ENCODE results near the gene PRDM16.

The PRDM16 gene

DNA sequence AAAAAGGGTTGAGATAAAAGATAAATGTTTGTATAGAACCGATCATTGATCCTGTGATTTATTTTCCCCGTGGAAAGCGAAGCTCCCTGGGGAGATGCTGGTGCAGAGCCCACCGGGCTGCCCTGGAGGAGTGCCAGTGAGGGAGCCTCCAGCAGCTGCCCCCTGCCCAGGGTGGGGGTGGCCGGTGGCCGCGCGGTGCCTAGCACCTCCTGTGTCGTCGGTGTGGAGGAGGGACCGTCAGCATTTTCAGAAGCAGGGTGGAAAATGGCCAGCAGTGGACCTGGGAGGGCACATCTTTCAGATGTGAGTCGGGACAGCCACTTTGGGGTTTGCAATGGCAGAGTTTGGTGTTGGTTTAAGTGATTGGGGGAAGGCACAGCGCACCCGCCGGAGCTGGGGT lies 164.0 kb downstream of the PRDM16 start:
- Histone ChIP-seq H3K4me3 (ENCODE audit: low read depth in 1 of 2, low read length in 2 of 2) (no peak overlapping the region), H2AFZ (ENCODE audit: low read depth, low read length) (no peak overlapping the region), H3K9ac (ENCODE audit: low read depth, low read length) (no peak overlapping the region), H3K4me2 (ENCODE audit: insufficient read depth, low read length) (no peak overlapping the region), H3K4me1 (ENCODE audit: insufficient read depth, low read length) (no peaks in the 10 kb centered on the region), H3K36me3 (ENCODE audit: insufficient read depth, low read length) (no peaks in the 10 kb centered on the region), H4K20me1 (ENCODE audit: insufficient read depth, low read length) (peaks cover 4% of the 10 kb centered on the region; the same call in 1 of the 2 replicates), H3K9me3 (ENCODE audit: insufficient read depth, low read length, severe bottlenecking) (no peaks in the 10 kb centered on the region), H3K79me2 (ENCODE audit: insufficient read depth, low read length) (no peaks in the 10 kb centered on the region), H3K27ac (ENCODE audit: low read length) (no peak overlapping the region), H3K27me3 (ENCODE audit: insufficient read depth, low read length, poor library complexity) (no peaks in the 10 kb centered on the region)
- ATAC-seq (ENCODE audit: insufficient read depth, low read depth) (no peak), DNase-seq (no peak)
- TF ChIP-seq EZH2 (IDR thresholded peaks at IDR 0.05; ENCODE audit: borderline replicate concordance, low read depth, low read length, severe bottlenecking): no peak
- TF ChIP-seq CTCF (IDR thresholded peaks at IDR 0.05; ENCODE audit: borderline replicate concordance, extremely low read depth, low read length, poor library complexity, severe bottlenecking): no peak

DNA sequence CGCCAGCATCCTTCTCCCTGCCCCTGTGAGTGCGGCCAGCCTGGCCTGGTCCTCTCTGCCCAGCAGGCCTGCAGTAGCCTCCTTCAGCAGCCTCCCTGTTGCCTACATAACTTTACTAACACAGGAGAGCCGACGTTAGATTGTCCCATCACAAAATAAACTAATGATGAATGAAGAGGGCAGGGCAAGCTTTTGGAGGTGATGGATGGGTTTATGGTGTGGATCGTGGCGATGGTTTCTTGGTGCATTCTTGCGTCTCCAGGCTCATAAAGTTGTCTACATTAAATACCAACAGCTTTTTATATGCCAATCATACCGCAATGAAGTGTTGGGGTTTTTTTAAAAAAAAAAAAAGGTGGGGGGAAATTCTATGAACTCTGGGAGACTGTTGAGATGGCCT lies 164.5 kb downstream of the PRDM16 start:
- DNase-seq (no peak), ATAC-seq (ENCODE audit: insufficient read depth, low read depth) (no peak)
- TF ChIP-seq EZH2 (IDR thresholded peaks at IDR 0.05; ENCODE audit: borderline replicate concordance, low read depth, low read length, severe bottlenecking): no peak
- no peak for TF ChIP-seq CTCF (IDR thresholded peaks at IDR 0.05; ENCODE audit: borderline replicate concordance, extremely low read depth, low read length, poor library complexity, severe bottlenecking)
- no peak overlapping the region for H3K4me3 ChIP-seq (ENCODE audit: low read depth in 1 of 2, low read length in 2 of 2)
- no peak overlapping the region for H3K27ac ChIP-seq (ENCODE audit: low read length)
- no peaks in the 10 kb centered on the region for H3K79me2 ChIP-seq (ENCODE audit: insufficient read depth, low read length)
- no peak overlapping the region for H3K4me2 ChIP-seq (ENCODE audit: insufficient read depth, low read length)
- no peak overlapping the region for H2AFZ ChIP-seq (ENCODE audit: low read depth, low read length)
- no peaks in the 10 kb centered on the region for H3K4me1 ChIP-seq (ENCODE audit: insufficient read depth, low read length)
- H4K20me1 ChIP-seq (ENCODE audit: insufficient read depth, low read length): peaks cover 4% of the 10 kb centered on the region; the same call in 1 of the 2 replicates
- no peaks in the 10 kb centered on the region for H3K9me3 ChIP-seq (ENCODE audit: insufficient read depth, low read length, severe bottlenecking)
- no peaks in the 10 kb centered on the region for H3K36me3 ChIP-seq (ENCODE audit: insufficient read depth, low read length)
- H3K9ac ChIP-seq (ENCODE audit: low read depth, low read length): no peak overlapping the region
- no peaks in the 10 kb centered on the region for H3K27me3 ChIP-seq (ENCODE audit: insufficient read depth, low read length, poor library complexity)

DNA sequence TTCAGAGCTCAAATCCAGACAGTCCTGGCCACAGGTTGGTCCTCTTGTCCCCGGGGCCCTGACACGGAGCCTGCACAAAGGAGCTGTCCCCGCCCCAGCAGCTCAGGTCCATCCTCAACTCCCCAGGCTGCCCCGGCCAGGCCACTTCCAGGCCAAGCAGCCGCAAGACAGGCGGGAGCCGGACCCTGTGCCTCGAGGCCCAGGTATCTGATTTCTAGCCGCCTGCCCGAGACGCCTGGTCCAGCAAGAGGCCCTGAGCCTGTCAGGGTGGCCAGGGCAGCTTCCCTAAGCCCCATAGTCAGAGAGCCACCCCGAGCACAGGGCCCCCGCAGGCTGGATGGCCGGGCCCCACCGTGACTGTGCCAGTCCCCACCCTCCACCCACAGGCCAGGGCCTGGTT lies 165.3 kb downstream of the PRDM16 start:
- H3K4me3 ChIP-seq (ENCODE audit: low read depth in 1 of 2, low read length in 2 of 2): no peak overlapping the region
- DNase-seq (no peak), ATAC-seq (ENCODE audit: insufficient read depth, low read depth) (no peak)
- no peak overlapping the region for H2AFZ ChIP-seq (ENCODE audit: low read depth, low read length)
- no peaks in the 10 kb centered on the region for H3K27me3 ChIP-seq (ENCODE audit: insufficient read depth, low read length, poor library complexity)
- no peak for TF ChIP-seq CTCF (IDR thresholded peaks at IDR 0.05; ENCODE audit: borderline replicate concordance, extremely low read depth, low read length, poor library complexity, severe bottlenecking)
- no peak for TF ChIP-seq EZH2 (IDR thresholded peaks at IDR 0.05; ENCODE audit: borderline replicate concordance, low read depth, low read length, severe bottlenecking)
- H3K79me2 ChIP-seq (ENCODE audit: insufficient read depth, low read length): no peaks in the 10 kb centered on the region
- no peaks in the 10 kb centered on the region for H3K4me1 ChIP-seq (ENCODE audit: insufficient read depth, low read length)
- H3K36me3 ChIP-seq (ENCODE audit: insufficient read depth, low read length): no peaks in the 10 kb centered on the region
- no peak overlapping the region for H3K4me2 ChIP-seq (ENCODE audit: insufficient read depth, low read length)
- no peaks in the 10 kb centered on the region for H3K9me3 ChIP-seq (ENCODE audit: insufficient read depth, low read length, severe bottlenecking)
- H4K20me1 ChIP-seq (ENCODE audit: insufficient read depth, low read length): peaks cover 4% of the 10 kb centered on the region; the same call in 1 of the 2 replicates
- no peak overlapping the region for H3K27ac ChIP-seq (ENCODE audit: low read length)
- no peak overlapping the region for H3K9ac ChIP-seq (ENCODE audit: low read depth, low read length)

DNA sequence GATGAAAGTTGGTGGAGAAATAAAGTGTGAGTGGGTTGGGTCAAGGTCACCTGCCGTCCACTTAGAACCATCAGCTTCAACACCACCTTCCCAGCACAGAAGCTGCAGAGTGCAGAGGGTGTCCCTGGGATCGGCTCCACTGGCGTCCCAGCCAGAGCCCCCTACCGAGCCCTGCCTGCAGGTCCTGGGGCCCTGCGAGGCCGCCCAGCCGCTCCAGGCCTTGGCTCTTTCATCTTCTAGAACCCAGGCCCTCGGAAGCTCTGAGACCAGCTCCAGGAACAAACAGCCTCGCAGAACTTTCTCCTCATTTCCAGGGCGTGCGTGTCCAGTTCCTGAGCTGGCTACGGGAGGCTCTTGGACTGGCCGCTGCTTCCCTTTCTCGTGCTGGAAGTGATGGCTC lies 166.0 kb downstream of the PRDM16 start:
- H3K9me3 ChIP-seq (ENCODE audit: insufficient read depth, low read length, severe bottlenecking): no peaks in the 10 kb centered on the region
- no peak overlapping the region for H3K9ac ChIP-seq (ENCODE audit: low read depth, low read length)
- H3K27me3 ChIP-seq (ENCODE audit: insufficient read depth, low read length, poor library complexity): no peaks in the 10 kb centered on the region
- no peaks in the 10 kb centered on the region for H3K4me1 ChIP-seq (ENCODE audit: insufficient read depth, low read length)
- no peak for ATAC-seq (ENCODE audit: insufficient read depth, low read depth)
- H3K4me3 ChIP-seq (ENCODE audit: low read depth in 1 of 2, low read length in 2 of 2): no peak overlapping the region
- DNase-seq: no peak
- H2AFZ ChIP-seq (ENCODE audit: low read depth, low read length): no peak overlapping the region
- no peak overlapping the region for H3K27ac ChIP-seq (ENCODE audit: low read length)
- H4K20me1 ChIP-seq (ENCODE audit: insufficient read depth, low read length): peaks cover 4% of the 10 kb centered on the region; the same call in 1 of the 2 replicates
- TF ChIP-seq EZH2 (IDR thresholded peaks at IDR 0.05; ENCODE audit: borderline replicate concordance, low read depth, low read length, severe bottlenecking) (no peak), CTCF (IDR thresholded peaks at IDR 0.05; ENCODE audit: borderline replicate concordance, extremely low read depth, low read length, poor library complexity, severe bottlenecking) (no peak)
- H3K4me2 ChIP-seq (ENCODE audit: insufficient read depth, low read length): no peak overlapping the region
- no peaks in the 10 kb centered on the region for H3K36me3 ChIP-seq (ENCODE audit: insufficient read depth, low read length)
- H3K79me2 ChIP-seq (ENCODE audit: insufficient read depth, low read length): no peaks in the 10 kb centered on the region
